HEK293 (cell line): ENCODE results near the gene PLB1.

Source experiments
- CTCF ChIA-PET: fragments of 350-600 bp; formaldehyde crosslinking; extraction: SDS; loops from one replicate; lab custom pipeline; 2021; ENCODE audit warnings: antibody characterized with exemption; lab: Yijun Ruan, JAX
- POLR2A ChIA-PET: fragments of 300-600 bp; formaldehyde crosslinking; extraction: SDS; loops from one replicate; lab custom pipeline; 2020; ENCODE audit warnings: antibody characterized with exemption, inconsistent platforms; lab: Yijun Ruan, JAX
- H3K27ac ChIP-seq: fragments of 200-500 bp; sonication (Bioruptor generic); 2 replicates; pipeline ENCODE4 v1.5.1; 2014; ENCODE audit warnings: low read depth, low read length, control low read depth, inconsistent platforms; ENCODE audit errors: extremely low read depth
- H3K36me3 ChIP-seq, 2 experiments: fragments of 200-500 bp in 1 of 2; sonication (Bioruptor generic) in 1 of 2; 1 replicate in 1 of 2; 2 replicates in 1 of 2; pipeline ENCODE4 v1.5.1; 2014 to 2017; ENCODE audit warnings: inconsistent platforms in 2 of 2, low read length in 2 of 2; ENCODE audit not compliant: control insufficient read depth in 2 of 2, insufficient read depth in 1 of 2
- H3K4me1 ChIP-seq: fragments of 200-500 bp; sonication (Bioruptor generic); 2 replicates; pipeline ENCODE4 v1.5.1; 2014; ENCODE audit warnings: mild to moderate bottlenecking, low read length, inconsistent platforms; ENCODE audit not compliant: control insufficient read depth, insufficient read depth
- H3K4me3 ChIP-seq: 2 replicates; pipeline ENCODE4 v1.5.1; 2011; ENCODE audit warnings: low read depth, mild to moderate bottlenecking, control low read depth, low read length, moderate library complexity
- H3K9me3 ChIP-seq: fragments of 200-500 bp; sonication (Bioruptor generic); 2 replicates; pipeline ENCODE4 v1.5.1; 2014; ENCODE audit warnings: low read depth, low read length, inconsistent platforms; ENCODE audit not compliant: control insufficient read depth, insufficient read depth
- BCL11A ChIP-seq: fragments of 450-650 bp; formaldehyde crosslinking; IDR thresholded peaks from 2 replicates; pipeline ENCODE4 v1.5.1; 2016; ENCODE audit warnings: low read depth, missing biosample characterization, missing genetic modification characterization
- KLF10 ChIP-seq: fragments of 450-650 bp; IDR thresholded peaks from 2 replicates; pipeline ENCODE4 v1.5.1; 2018; ENCODE audit warnings: missing biosample characterization, mild to moderate bottlenecking, missing genetic modification characterization
- SALL2 ChIP-seq: fragments of 450-650 bp; formaldehyde crosslinking; IDR thresholded peaks from 2 replicates; pipeline ENCODE4 v1.5.0; 2017; ENCODE audit warnings: missing biosample characterization, mild to moderate bottlenecking, missing genetic modification characterization, borderline replicate concordance
- ZEB2 ChIP-seq: fragments of 450-650 bp; formaldehyde crosslinking; IDR thresholded peaks from 2 replicates; pipeline ENCODE4 v1.5.1; 2016; ENCODE audit warnings: missing biosample characterization, missing genetic modification characterization
- ZNF10 ChIP-seq: fragments of 450-650 bp; formaldehyde crosslinking; IDR thresholded peaks from 2 replicates; pipeline ENCODE4 v1.5.1; 2017; ENCODE audit warnings: missing biosample characterization, missing genetic modification characterization
- ZNF132 ChIP-seq: fragments of 450-650 bp; formaldehyde crosslinking; IDR thresholded peaks from 2 replicates; pipeline ENCODE4 v1.5.1; 2017; ENCODE audit warnings: missing biosample characterization, missing genetic modification characterization, borderline replicate concordance
- ZNF175 ChIP-seq: fragments of 450-650 bp; formaldehyde crosslinking; IDR thresholded peaks from 2 replicates; pipeline ENCODE4 v1.5.1; 2016; ENCODE audit warnings: missing biosample characterization, missing genetic modification characterization
- ZNF354C ChIP-seq: fragments of 450-650 bp; formaldehyde crosslinking; IDR thresholded peaks from 2 replicates; pipeline ENCODE4 v1.5.1; 2016; ENCODE audit warnings: missing biosample characterization, missing genetic modification characterization, low read depth, borderline replicate concordance
- ZNF423 ChIP-seq: fragments of 450-650 bp; formaldehyde crosslinking; IDR thresholded peaks from 2 replicates; pipeline ENCODE4 v1.5.1; 2016; ENCODE audit warnings: missing biosample characterization, missing genetic modification characterization
- ZNF510 ChIP-seq: fragments of 450-650 bp; formaldehyde crosslinking; IDR thresholded peaks from 2 replicates; pipeline ENCODE4 v1.5.1; 2018; ENCODE audit warnings: mild to moderate bottlenecking, missing genetic modification characterization, missing biosample characterization; ENCODE audit not compliant: insufficient replicate concordance
- ZNF555 ChIP-seq: fragments of 450-650 bp; formaldehyde crosslinking; conservative IDR thresholded peaks from 2 replicates; pipeline ENCODE4 v1.5.1; 2017; ENCODE audit warnings: missing biosample characterization, mild to moderate bottlenecking, missing genetic modification characterization, inconsistent platforms
- ZNF600 ChIP-seq: fragments of 450-650 bp; formaldehyde crosslinking; IDR thresholded peaks from 2 replicates; pipeline ENCODE4 v1.5.1; 2016; ENCODE audit warnings: missing biosample characterization, missing genetic modification characterization
- ZNF654 ChIP-seq: fragments of 450-650 bp; formaldehyde crosslinking; IDR thresholded peaks from 2 replicates; pipeline ENCODE4 v1.5.1; 2016; ENCODE audit warnings: low read depth, missing biosample characterization, missing genetic modification characterization
- ZNF76 ChIP-seq: fragments of 450-650 bp; formaldehyde crosslinking; IDR thresholded peaks from 2 replicates; pipeline ENCODE4; 2016; ENCODE audit warnings: low read depth, missing biosample characterization, missing genetic modification characterization, borderline replicate concordance
- ZNF785 ChIP-seq: fragments of 450-650 bp; formaldehyde crosslinking; IDR thresholded peaks from 2 replicates; pipeline ENCODE4 v1.5.1; 2016; ENCODE audit warnings: missing biosample characterization, missing genetic modification characterization
- ZNF792 ChIP-seq: fragments of 450-650 bp; formaldehyde crosslinking; IDR thresholded peaks from 2 replicates; pipeline ENCODE4 v1.5.1; 2016; ENCODE audit warnings: missing biosample characterization, missing genetic modification characterization
- ZSCAN30 ChIP-seq: fragments of 450-650 bp; IDR thresholded peaks from 2 replicates; pipeline ENCODE4 v1.5.1; 2018; ENCODE audit warnings: missing biosample characterization, mild to moderate bottlenecking, missing genetic modification characterization, moderate library complexity
- TF ChIP-seq, protein P1 (sequence below): fragments of 450-650 bp; formaldehyde crosslinking; IDR thresholded peaks from 2 replicates; pipeline ENCODE4 v1.5.1; 2016; ENCODE audit warnings: missing biosample characterization, missing genetic modification characterization
- TF ChIP-seq, protein P2 (sequence below): fragments of 450-650 bp; formaldehyde crosslinking; IDR thresholded peaks from 2 replicates; pipeline ENCODE4 v1.5.1; 2017; ENCODE audit warnings: missing biosample characterization, missing genetic modification characterization
- TF ChIP-seq, protein P3 (sequence below): fragments of 450-650 bp; formaldehyde crosslinking; IDR thresholded peaks from 2 replicates; pipeline ENCODE4 v1.5.1; 2016; ENCODE audit warnings: missing biosample characterization, missing genetic modification characterization, borderline replicate concordance
- TF ChIP-seq, protein P4 (sequence below): fragments of 450-650 bp; formaldehyde crosslinking; IDR thresholded peaks from 2 replicates; pipeline ENCODE4 v1.5.1; 2016; ENCODE audit warnings: missing biosample characterization, missing genetic modification characterization

PLB1 gene

DNA sequence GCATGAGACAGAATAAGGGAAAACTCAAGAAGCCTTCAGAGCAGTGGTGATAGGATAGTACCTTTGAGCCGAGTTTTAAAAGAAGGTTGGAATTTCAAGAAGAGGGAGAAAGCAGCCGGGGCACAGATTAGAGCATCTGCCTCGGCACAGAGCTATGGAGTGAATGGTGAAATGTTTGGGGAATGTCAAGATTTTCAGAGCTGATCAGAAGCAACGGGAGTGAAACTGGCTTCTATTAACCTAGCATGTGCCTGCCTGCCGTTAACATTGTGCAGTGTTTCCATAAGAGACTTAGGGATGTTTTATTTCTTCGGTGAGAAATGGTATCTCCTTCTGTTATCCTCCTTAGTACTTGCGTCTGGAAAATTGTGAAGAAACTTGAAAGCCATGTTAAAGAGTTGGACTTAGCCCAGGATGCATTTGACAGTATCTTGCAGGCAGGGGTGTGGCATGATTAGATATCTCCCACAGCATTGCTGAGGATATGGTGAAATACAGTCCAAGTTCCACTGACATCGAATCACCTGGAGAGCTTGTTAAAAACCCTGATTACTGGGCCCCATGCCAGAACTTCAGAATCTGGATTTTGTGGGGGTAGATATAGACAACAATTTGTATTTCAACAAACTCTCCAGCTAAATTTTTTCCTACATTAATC lies 158.9 kb downstream of the PLB1 start:
- Histone ChIP-seq H3K27ac (no peak overlapping the region), H3K36me3 (no peaks in the 10 kb centered on the region), H3K4me3 (no peak overlapping the region), H3K4me1 (no peaks in the 10 kb centered on the region), H3K9me3 (no peaks in the 10 kb centered on the region)
- ChIA-PET CTCF (interaction anchor here (0.8 to 1.0 kb wide), 2 partner anchors 61 to 87 kb away, joined by 3 read pairs; no protein-coding TSS in a partner anchor), POLR2A (interaction anchor here (1.4 kb wide), 1 partner anchor 10 kb away, joined by 4 read pairs; no protein-coding TSS in a partner anchor)
- TF ChIP-seq KLF10, result no peak
- TF ChIP-seq ZNF792, result no peak
- no peak for TF ChIP-seq ZNF76
- no peak for TF ChIP-seq ZNF175 (tag by site-specific recombination)
- TF ChIP-seq ZNF132 (tag by site-specific recombination), result no peak
- no peak for TF ChIP-seq ZNF10
- TF ChIP-seq, protein P1, sequence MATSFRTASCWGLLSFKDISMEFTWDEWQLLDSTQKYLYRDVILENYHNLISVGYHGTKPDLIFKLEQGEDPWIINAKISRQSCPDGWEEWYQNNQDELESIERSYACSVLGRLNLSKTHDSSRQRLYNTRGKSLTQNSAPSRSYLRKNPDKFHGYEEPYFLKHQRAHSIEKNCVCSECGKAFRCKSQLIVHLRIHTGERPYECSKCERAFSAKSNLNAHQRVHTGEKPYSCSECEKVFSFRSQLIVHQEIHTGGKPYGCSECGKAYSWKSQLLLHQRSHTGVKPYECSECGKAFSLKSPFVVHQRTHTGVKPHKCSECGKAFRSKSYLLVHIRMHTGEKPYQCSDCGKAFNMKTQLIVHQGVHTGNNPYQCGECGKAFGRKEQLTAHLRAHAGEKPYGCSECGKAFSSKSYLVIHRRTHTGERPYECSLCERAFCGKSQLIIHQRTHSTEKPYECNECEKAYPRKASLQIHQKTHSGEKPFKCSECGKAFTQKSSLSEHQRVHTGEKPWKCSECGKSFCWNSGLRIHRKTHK (tag by site-specific recombination), result no peak
- no peak for TF ChIP-seq ZEB2
- TF ChIP-seq ZSCAN30 (tag by site-specific recombination), result no peak
- TF ChIP-seq ZNF654 (tag by site-specific recombination), result no peak
- TF ChIP-seq ZNF354C (tag by site-specific recombination), result no peak
- TF ChIP-seq ZNF785 (tag by site-specific recombination), result no peak
- no peak for TF ChIP-seq ZNF555 (tag by site-specific recombination)
- TF ChIP-seq ZNF600, result no peak
- TF ChIP-seq ZNF510 (tag by site-specific recombination), result no peak
- TF ChIP-seq, protein P2, sequence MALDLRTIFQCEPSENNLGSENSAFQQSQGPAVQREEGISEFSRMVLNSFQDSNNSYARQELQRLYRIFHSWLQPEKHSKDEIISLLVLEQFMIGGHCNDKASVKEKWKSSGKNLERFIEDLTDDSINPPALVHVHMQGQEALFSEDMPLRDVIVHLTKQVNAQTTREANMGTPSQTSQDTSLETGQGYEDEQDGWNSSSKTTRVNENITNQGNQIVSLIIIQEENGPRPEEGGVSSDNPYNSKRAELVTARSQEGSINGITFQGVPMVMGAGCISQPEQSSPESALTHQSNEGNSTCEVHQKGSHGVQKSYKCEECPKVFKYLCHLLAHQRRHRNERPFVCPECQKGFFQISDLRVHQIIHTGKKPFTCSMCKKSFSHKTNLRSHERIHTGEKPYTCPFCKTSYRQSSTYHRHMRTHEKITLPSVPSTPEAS (tag by site-specific recombination), result no peak
- no peak for TF ChIP-seq BCL11A (tag by site-specific recombination)
- TF ChIP-seq ZNF423, result no peak

DNA sequence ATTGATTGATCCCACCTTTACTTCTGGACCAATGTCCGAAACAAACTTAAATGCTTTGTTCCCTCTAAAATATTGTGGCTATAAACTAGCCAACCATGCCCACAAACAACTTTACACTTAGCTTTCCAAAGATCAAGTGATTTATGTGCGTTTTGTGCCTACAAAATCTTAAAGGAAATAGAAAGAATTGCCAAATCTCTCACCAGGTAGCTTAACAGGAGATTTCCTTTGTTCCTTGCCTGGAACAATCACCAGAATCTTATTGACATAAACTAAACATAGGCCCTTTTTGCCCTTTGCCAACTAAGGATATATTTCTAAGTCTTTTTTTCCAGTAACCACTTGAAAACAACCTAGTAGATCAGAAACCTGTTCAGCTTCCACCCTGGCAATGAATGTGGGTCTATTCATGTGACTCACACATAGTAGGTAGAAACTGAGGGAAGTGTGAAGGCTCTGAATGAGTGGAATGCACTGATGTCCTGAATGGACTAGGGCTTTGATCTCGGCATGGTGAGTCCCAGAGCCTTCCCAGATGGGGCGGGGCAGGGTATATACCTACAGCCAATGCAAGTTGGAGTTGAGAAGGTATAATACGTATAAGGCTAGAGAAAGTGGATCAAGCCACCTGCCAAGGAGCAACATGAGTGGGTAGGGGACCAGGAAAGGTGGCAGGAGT lies 161.2 kb downstream of the PLB1 start:
- no peak for TF ChIP-seq ZNF10
- TF ChIP-seq, protein P3, sequence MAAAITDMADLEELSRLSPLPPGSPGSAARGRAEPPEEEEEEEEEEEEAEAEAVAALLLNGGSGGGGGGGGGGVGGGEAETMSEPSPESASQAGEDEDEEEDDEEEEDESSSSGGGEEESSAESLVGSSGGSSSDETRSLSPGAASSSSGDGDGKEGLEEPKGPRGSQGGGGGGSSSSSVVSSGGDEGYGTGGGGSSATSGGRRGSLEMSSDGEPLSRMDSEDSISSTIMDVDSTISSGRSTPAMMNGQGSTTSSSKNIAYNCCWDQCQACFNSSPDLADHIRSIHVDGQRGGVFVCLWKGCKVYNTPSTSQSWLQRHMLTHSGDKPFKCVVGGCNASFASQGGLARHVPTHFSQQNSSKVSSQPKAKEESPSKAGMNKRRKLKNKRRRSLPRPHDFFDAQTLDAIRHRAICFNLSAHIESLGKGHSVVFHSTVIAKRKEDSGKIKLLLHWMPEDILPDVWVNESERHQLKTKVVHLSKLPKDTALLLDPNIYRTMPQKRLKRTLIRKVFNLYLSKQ (tag by site-specific recombination), result no peak
- no peak for TF ChIP-seq SALL2
- TF ChIP-seq, protein P4, sequence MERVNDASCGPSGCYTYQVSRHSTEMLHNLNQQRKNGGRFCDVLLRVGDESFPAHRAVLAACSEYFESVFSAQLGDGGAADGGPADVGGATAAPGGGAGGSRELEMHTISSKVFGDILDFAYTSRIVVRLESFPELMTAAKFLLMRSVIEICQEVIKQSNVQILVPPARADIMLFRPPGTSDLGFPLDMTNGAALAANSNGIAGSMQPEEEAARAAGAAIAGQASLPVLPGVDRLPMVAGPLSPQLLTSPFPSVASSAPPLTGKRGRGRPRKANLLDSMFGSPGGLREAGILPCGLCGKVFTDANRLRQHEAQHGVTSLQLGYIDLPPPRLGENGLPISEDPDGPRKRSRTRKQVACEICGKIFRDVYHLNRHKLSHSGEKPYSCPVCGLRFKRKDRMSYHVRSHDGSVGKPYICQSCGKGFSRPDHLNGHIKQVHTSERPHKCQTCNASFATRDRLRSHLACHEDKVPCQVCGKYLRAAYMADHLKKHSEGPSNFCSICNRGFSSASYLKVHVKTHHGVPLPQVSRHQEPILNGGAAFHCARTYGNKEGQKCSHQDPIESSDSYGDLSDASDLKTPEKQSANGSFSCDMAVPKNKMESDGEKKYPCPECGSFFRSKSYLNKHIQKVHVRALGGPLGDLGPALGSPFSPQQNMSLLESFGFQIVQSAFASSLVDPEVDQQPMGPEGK (tag by site-specific recombination), result no peak
- H3K36me3 ChIP-seq, result no peaks in the 10 kb centered on the region
- CTCF ChIA-PET, result no interaction called here

More for the DNA sequence above, 161.2 kb downstream of the PLB1 start:
- Histone ChIP-seq H3K4me3 (no peak overlapping the region), H3K9me3 (no peaks in the 10 kb centered on the region), H3K27ac (no peak overlapping the region), H3K4me1 (0 out of 2 replicates have a peak, but pooled peaks cover 5% of the 10 kb centered on the region)
- POLR2A ChIA-PET, result no interaction called here
